A673 (cell line): ENCODE measurements around the gene FOXN3. TPM values are rescaled to one million over a fixed set of nuclear protein-coding genes. Genes with fewer than 3 reads are reported as not detected.

Experiments
- BruUV-seq: library from RNA; stranded (reverse); fragments of 400-500 nt; replicated peaks from 2 replicates; lab custom pipeline; 2021; lab: Mats Ljungman, UMichigan
- CTCF ChIA-PET: fragments of 300-600 bp; sonication (Branson Sonifier 250); formaldehyde crosslinking; loops from one replicate; lab custom pipeline; 2022; ENCODE audit warnings: antibody characterized with exemption; lab: Charles Lee
- POLR2A ChIA-PET: fragments of 300-600 bp; sonication (Branson Sonifier 250); formaldehyde crosslinking; loops from one replicate; lab custom pipeline; 2022; ENCODE audit warnings: antibody characterized with exemption; ENCODE audit not compliant: low non-redundant PET; lab: Charles Lee
- DNase-seq: peaks from one replicate; pipeline ENCODE4 v3.0.0-alpha.2; 2015; ENCODE audit warnings: low spot score
- H3K27ac ChIP-seq: fragments of 200-600 bp; sonication (generic); 2 replicates; pipeline ENCODE4 v1.5.1; 2016; ENCODE audit warnings: mixed run types, low read depth, mild to moderate bottlenecking, mixed read lengths, antibody characterized with exemption, low read length; ENCODE audit not compliant: poor library complexity, severe bottlenecking
- H3K27me3 ChIP-seq: fragments of 200-600 bp; sonication (generic); replicated peaks from 2 replicates; pipeline ENCODE4 v1.6.1; 2017; ENCODE audit warnings: mixed run types, low read depth, mild to moderate bottlenecking, mixed read lengths, antibody characterized with exemption, low read length; ENCODE audit not compliant: insufficient read depth, poor library complexity
- H3K36me3 ChIP-seq: fragments of 200-600 bp; sonication (generic); 2 replicates; pipeline ENCODE4 v1.6.1; 2016; ENCODE audit warnings: mixed run types, mild to moderate bottlenecking, mixed read lengths, antibody characterized with exemption, low read length; ENCODE audit not compliant: insufficient read depth, poor library complexity, severe bottlenecking
- H3K4me1 ChIP-seq: fragments of 200-600 bp; sonication (generic); 2 replicates; pipeline ENCODE4 v1.6.1; 2017; ENCODE audit warnings: mixed run types, mild to moderate bottlenecking, mixed read lengths, antibody characterized with exemption, low read length; ENCODE audit not compliant: insufficient read depth, poor library complexity, severe bottlenecking
- H3K4me3 ChIP-seq: fragments of 200-600 bp; sonication (generic); 2 replicates; pipeline ENCODE4 v1.5.1; 2016; ENCODE audit warnings: low read depth, mixed run types, mild to moderate bottlenecking, mixed read lengths, low read length; ENCODE audit not compliant: poor library complexity, severe bottlenecking
- H3K9me3 ChIP-seq: fragments of 200-600 bp; sonication (generic); 2 replicates; pipeline ENCODE4 v1.6.1; 2016; ENCODE audit warnings: mixed run types, low read depth, mild to moderate bottlenecking, mixed read lengths, antibody characterized with exemption, low read length; ENCODE audit not compliant: poor library complexity, severe bottlenecking
- EZH2 ChIP-seq: fragments of 200-600 bp; sonication (generic); IDR thresholded peaks from 2 replicates; pipeline ENCODE4 v1.6.1; 2017; ENCODE audit warnings: borderline replicate concordance, low read depth, mild to moderate bottlenecking, mixed read lengths, antibody characterized with exemption, low read length; ENCODE audit not compliant: poor library complexity, severe bottlenecking
- intact Hi-C: fragments of 100-400 bp; cut with micrococcal nuclease; formaldehyde crosslinking; loops from one replicate; pipeline ENCODE4 v1.10.0; 2022; ENCODE audit not compliant: unreplicated experiment
- total RNA-seq: library from RNA; stranded (reverse); gene quantifications from 2 replicates; pipeline ENCODE4 v1.2.3, GENCODE V29; 2021
- TF ChIP-seq, protein P1 (sequence below): fragments of 300-800, 200-600 bp; sonication (generic); conservative IDR thresholded peaks from 2 replicates; pipeline ENCODE4 v1.5.1; 2017; ENCODE audit warnings: low read depth, mild to moderate bottlenecking, antibody characterized with exemption, low read length, moderate library complexity, mixed read lengths

The FOXN3 gene
- total RNA-seq, 1 experiment from 2014 or later: 15.3 TPM

DNA sequence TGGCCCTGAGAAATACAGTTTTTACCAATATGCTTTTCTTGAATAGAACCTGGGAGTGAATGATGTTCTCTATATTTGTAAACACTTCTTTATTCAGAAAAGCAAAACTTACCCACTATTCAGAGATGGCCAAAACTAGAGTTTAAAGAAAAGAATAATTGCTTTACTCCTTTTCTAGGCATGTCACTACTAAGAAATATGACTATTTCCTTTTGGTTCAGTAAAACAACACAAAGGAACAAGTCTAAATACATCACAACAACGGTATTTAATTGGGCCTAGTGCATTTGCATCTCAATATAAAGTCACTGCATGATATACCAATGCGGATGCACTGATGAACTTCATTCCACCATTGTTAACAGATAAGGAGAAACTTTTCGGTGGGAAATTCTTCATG is 207.5 kb downstream of the FOXN3 start:
- H3K4me1 ChIP-seq: no peaks in the 10 kb centered on the region
- H3K27ac ChIP-seq: no peak overlapping the region
- intact Hi-C loops: no loop called here
- DNase-seq: no peak
- no TSS peak for BruUV-seq
- no peaks in the 10 kb centered on the region for H3K36me3 ChIP-seq
- H3K9me3 ChIP-seq: no peaks in the 10 kb centered on the region
- TF ChIP-seq, protein P1, sequence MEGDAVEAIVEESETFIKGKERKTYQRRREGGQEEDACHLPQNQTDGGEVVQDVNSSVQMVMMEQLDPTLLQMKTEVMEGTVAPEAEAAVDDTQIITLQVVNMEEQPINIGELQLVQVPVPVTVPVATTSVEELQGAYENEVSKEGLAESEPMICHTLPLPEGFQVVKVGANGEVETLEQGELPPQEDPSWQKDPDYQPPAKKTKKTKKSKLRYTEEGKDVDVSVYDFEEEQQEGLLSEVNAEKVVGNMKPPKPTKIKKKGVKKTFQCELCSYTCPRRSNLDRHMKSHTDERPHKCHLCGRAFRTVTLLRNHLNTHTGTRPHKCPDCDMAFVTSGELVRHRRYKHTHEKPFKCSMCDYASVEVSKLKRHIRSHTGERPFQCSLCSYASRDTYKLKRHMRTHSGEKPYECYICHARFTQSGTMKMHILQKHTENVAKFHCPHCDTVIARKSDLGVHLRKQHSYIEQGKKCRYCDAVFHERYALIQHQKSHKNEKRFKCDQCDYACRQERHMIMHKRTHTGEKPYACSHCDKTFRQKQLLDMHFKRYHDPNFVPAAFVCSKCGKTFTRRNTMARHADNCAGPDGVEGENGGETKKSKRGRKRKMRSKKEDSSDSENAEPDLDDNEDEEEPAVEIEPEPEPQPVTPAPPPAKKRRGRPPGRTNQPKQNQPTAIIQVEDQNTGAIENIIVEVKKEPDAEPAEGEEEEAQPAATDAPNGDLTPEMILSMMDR: no peak
- no peak for TF ChIP-seq EZH2
- no peak overlapping the region for H3K4me3 ChIP-seq
- CTCF ChIA-PET: no interaction called here
- POLR2A ChIA-PET: no interaction called here
- H3K27me3 ChIP-seq: no peaks in the 10 kb centered on the region

DNA sequence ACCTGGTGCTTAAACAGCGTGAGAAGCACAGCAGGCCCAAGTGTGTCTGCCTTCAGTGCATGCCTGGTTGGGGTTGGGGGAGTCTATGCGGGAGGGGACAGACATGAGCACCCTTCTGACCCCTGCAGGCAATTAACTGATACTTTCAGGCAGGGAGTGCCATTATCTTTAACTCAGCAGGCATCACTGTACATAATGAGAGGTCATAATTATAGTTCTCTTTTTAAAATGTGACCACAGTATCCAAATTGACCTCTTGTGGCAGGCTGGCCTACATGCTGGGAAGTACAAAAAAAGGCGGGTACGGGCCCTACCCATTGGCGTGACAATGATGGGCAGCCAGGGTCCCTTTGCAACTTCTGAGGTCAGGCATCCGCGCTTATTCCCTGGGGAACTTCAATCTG is 209.1 kb downstream of the FOXN3 start:
- Histone ChIP-seq H3K4me1 (no peaks in the 10 kb centered on the region), H3K27me3 (no peaks in the 10 kb centered on the region), H3K36me3 (no peaks in the 10 kb centered on the region), H3K4me3 (no peak overlapping the region), H3K27ac (no peak overlapping the region), H3K9me3 (no peaks in the 10 kb centered on the region)
- no TSS peak for BruUV-seq
- ChIA-PET POLR2A (no interaction called here), CTCF (no interaction called here)
- TF ChIP-seq EZH2: no peak
- TF ChIP-seq, protein P1: no peak
- intact Hi-C loops: no loop called here
- DNase-seq: no peak

DNA sequence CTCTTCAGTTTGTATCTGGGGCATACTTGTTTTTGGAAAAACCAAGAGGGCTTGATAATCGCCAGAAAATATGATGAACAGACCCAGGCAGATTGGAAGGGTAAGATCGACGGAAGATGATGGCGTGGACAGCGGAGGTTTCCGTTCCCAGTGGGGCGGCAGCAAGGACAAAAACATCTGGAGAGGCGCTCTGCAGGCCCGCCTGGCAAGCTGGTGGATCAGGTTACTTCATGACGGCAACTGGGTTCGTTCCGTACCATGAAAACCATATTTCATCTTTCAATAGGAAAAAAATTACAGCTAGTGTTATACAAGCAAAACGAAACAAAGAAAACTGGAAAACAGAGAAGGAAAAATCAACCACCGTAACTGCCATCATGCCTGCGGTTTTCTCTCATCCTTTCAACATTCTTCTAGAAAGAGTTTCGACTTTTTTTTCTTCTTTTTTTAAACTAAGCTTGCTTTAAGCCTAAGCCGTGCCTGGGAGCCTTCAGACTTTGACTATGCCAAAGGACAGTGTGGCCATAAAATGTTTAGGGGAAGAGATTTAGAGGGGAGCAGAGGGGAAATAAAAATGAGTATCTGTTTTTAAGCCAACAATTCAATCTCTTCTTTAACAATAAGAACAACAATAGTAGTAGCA is 210.5 kb downstream of the FOXN3 start:
- H3K4me1 ChIP-seq: no peaks in the 10 kb centered on the region
- H3K27ac ChIP-seq: no peak overlapping the region
- intact Hi-C loops: no loop called here
- no peaks in the 10 kb centered on the region for H3K36me3 ChIP-seq
- no peaks in the 10 kb centered on the region for H3K27me3 ChIP-seq
- TF ChIP-seq, protein P1: no peak
- no peak for TF ChIP-seq EZH2
- no peaks in the 10 kb centered on the region for H3K9me3 ChIP-seq
- ChIA-PET CTCF (interaction anchor here (0.7 kb wide), 1 partner anchor 25 kb away, joined by 3 read pairs; no protein-coding TSS in a partner anchor), POLR2A (no interaction called here)
- no peak for DNase-seq
- no TSS peak for BruUV-seq
- no peak overlapping the region for H3K4me3 ChIP-seq
